Breast epithelium (tissue), 4 donors: ENCODE data around the gene SLCO2B1. TPM values are rescaled to one million over a fixed set of nuclear protein-coding genes. Genes with fewer than 3 reads are reported as not detected.

Experiments
- DNase-seq, 2 donors: peaks; one replicate each; pipeline ENCODE4 v3.0.0-alpha.2; 2019; ENCODE audit warnings: low spot score in 2 of 2
- H3K27ac ChIP-seq, 2 donors: fragments of 200-600 bp; sonication (generic) in 1 of 2; one replicate each; pipeline ENCODE4 v1.5.1; 2016 to 2019; ENCODE audit warnings: mild to moderate bottlenecking in 1 of 2
- H3K27me3 ChIP-seq, 2 donors: fragments of 200-600 bp; sonication (generic) in 1 of 2; one replicate each; pipeline versions ENCODE4 v1.5.1 to v1.6.0; 2017 to 2019; ENCODE audit warnings: control low read depth in 1 of 2, mild to moderate bottlenecking in 1 of 2
- H3K36me3 ChIP-seq: fragments of 200-600 bp; one replicate; pipeline ENCODE4 v1.5.1; 2019
- H3K4me1 ChIP-seq, 2 donors: fragments of 200-600 bp; sonication (generic); one replicate each; pipeline ENCODE4 v1.5.1; 2016 to 2019; ENCODE audit warnings: control low read depth in 1 of 2
- H3K4me3 ChIP-seq, 3 donors: fragments of 200-600 bp; sonication (generic); 1 replicate in 2 of 3; 2 replicates in 1 of 3; pipeline ENCODE4 v1.5.1; 2016 to 2019; ENCODE audit warnings: mild to moderate bottlenecking in 3 of 3, moderate library complexity in 2 of 3
- H3K9me3 ChIP-seq, 2 donors: fragments of 200-600 bp; sonication (generic) in 1 of 2; one replicate each; pipeline ENCODE4 v1.5.1; 2016 to 2019; ENCODE audit warnings: control low read depth in 1 of 2
- CTCF ChIP-seq, 3 donors: fragments of 450-650 bp; IDR thresholded peaks; one replicate each; pipeline ENCODE4 v1.5.1; 2016 to 2017; ENCODE audit warnings: antibody characterized with exemption in 3 of 3, mild to moderate bottlenecking in 3 of 3, moderate library complexity in 3 of 3
- POLR2A ChIP-seq: fragments of 450-650 bp; IDR thresholded peaks from one replicate; pipeline ENCODE4 v1.6.1; 2016; ENCODE audit warnings: antibody characterized with exemption, mild to moderate bottlenecking, moderate library complexity
- POLR2AphosphoS5 ChIP-seq, 3 donors: sonication (generic); formaldehyde crosslinking; IDR thresholded peaks; one replicate each; pipeline ENCODE4 v1.6.1; 2017; ENCODE audit warnings: antibody characterized with exemption in 3 of 3
- intact Hi-C: fragments of 100-400 bp; cut with DNase I; formaldehyde crosslinking; loops from one replicate; pipeline ENCODE4 v1.15.1; 2023; ENCODE audit warnings: low total_unique reads
- total RNA-seq, 3 donors: library from RNA; depleted of rRNA; stranded (reverse); fragments of >200 nt; gene quantifications; one replicate each; pipeline ENCODE4 v1.1.0, GENCODE V29; 2016

The SLCO2B1 gene
- total RNA-seq, 3 donors from 2014 or later: 23.9 to 86.9 (median 32.3) TPM

GRCh38 chr11:75184757-75185425, 34.0 kb downstream of the SLCO2B1 start:
- H3K9me3 ChIP-seq: no peaks in the 10 kb centered on the region
- no peak overlapping the region for H3K4me3 ChIP-seq
- DNase-seq: no peak
- no peak for TF ChIP-seq POLR2AphosphoS5 (IDR thresholded peaks at IDR 0.05)
- no peak for TF ChIP-seq CTCF (IDR thresholded peaks at IDR 0.05)
- TF ChIP-seq POLR2A: no peak
- no peak overlapping the region for H3K27ac ChIP-seq
- H3K4me1 ChIP-seq: no peaks in the 10 kb centered on the region
- no peaks in the 10 kb centered on the region for H3K36me3 ChIP-seq
- intact Hi-C loops: no loop called here
- H3K27me3 ChIP-seq: no peaks in the 10 kb centered on the region

- H3K27ac ChIP-seq: no peak overlapping the region
- H3K4me3 ChIP-seq: no peak overlapping the region
- H3K9me3 ChIP-seq: no peaks in the 10 kb centered on the region
- TF ChIP-seq POLR2AphosphoS5 (IDR thresholded peaks at IDR 0.05): no peak
- TF ChIP-seq POLR2A: no peak
- no peak for TF ChIP-seq CTCF (IDR thresholded peaks at IDR 0.05)
- no peaks in the 10 kb centered on the region for H3K4me1 ChIP-seq
- intact Hi-C loops: no loop called here
- H3K27me3 ChIP-seq: no peaks in the 10 kb centered on the region
- DNase-seq: no peak
- no peaks in the 10 kb centered on the region for H3K36me3 ChIP-seq
These were observed 35.0 kb downstream of the SLCO2B1 start for GRCh38 chr11:75185866-75186265.

GRCh38 chr11:75186999-75187398, 36.1 kb downstream of the SLCO2B1 start:
- DNase-seq: no peak
- no peak overlapping the region for H3K4me3 ChIP-seq
- intact Hi-C loops: no loop called here
- TF ChIP-seq POLR2AphosphoS5 (IDR thresholded peaks at IDR 0.05) (no peak), POLR2A (no peak)
- no peaks in the 10 kb centered on the region for H3K36me3 ChIP-seq
- H3K27ac ChIP-seq: no peak overlapping the region
- H3K4me1 ChIP-seq: no peaks in the 10 kb centered on the region
- H3K27me3 ChIP-seq: no peaks in the 10 kb centered on the region
- H3K9me3 ChIP-seq: no peaks in the 10 kb centered on the region

GRCh38 chr11:75188671-75189070, 37.8 kb downstream of the SLCO2B1 start:
- Histone ChIP-seq H3K36me3 (no peaks in the 10 kb centered on the region), H3K9me3 (no peaks in the 10 kb centered on the region), H3K4me1 (no peaks in the 10 kb centered on the region), H3K4me3 (no peak overlapping the region), H3K27ac (no peak overlapping the region), H3K27me3 (no peaks in the 10 kb centered on the region)
- intact Hi-C loops: no loop called here
- no peak for DNase-seq
- TF ChIP-seq POLR2AphosphoS5 (IDR thresholded peaks at IDR 0.05) (no peak), CTCF (IDR thresholded peaks at IDR 0.05) (no peak), POLR2A (no peak)

- Histone ChIP-seq H3K27me3 (no peaks in the 10 kb centered on the region), H3K4me3 (no peak overlapping the region), H3K36me3 (no peaks in the 10 kb centered on the region), H3K9me3 (no peaks in the 10 kb centered on the region), H3K4me1 (no peaks in the 10 kb centered on the region), H3K27ac (no peak overlapping the region)
- DNase-seq: no peak
- TF ChIP-seq CTCF (IDR thresholded peaks at IDR 0.05): no peak
- TF ChIP-seq POLR2A: no peak
- no peak for TF ChIP-seq POLR2AphosphoS5 (IDR thresholded peaks at IDR 0.05)
- intact Hi-C loops: no loop called here
These were observed 38.2 kb downstream of the SLCO2B1 start for GRCh38 chr11:75189108-75189507.
